ENCODE measurements around the gene TOR1AIP2.

Gene TOR1AIP2

GRCh38 chr1:179910934-179911333 is 33.3 kb upstream of the TOR1AIP2 start (continued):
- no peak for TF ChIP-seq CREB5 (CRISPR knock-in tag; IDR thresholded peaks at IDR 0.05; ENCODE audit: low read depth)
- no peak for TF ChIP-seq RARB (CRISPR knock-in tag; IDR thresholded peaks at IDR 0.05)

GRCh38 chr1:179889589-179889988 is 12.0 kb upstream of the TOR1AIP2 start:
- no peak for ATAC-seq
- no peak for TF ChIP-seq CSDC2 (CRISPR knock-in tag; IDR thresholded peaks at IDR 0.05)
- TF ChIP-seq SNAI2 (CRISPR knock-in tag; IDR thresholded peaks at IDR 0.05) = no peak
- TF ChIP-seq OSR1 (CRISPR knock-in tag; IDR thresholded peaks at IDR 0.05) = no peak
- no peak for TF ChIP-seq PPARA (CRISPR knock-in tag; IDR thresholded peaks at IDR 0.05; ENCODE audit: borderline replicate concordance)
- no peak for TF ChIP-seq GLIS3 (CRISPR knock-in tag; IDR thresholded peaks at IDR 0.05)
- no peak for TF ChIP-seq PATZ1 (CRISPR knock-in tag; IDR thresholded peaks at IDR 0.05; ENCODE audit: borderline replicate concordance)
- no peak for TF ChIP-seq CSRNP3 (CRISPR knock-in tag; IDR thresholded peaks at IDR 0.05)
- no peak for TF ChIP-seq ARNTL (CRISPR knock-in tag; IDR thresholded peaks at IDR 0.05; ENCODE audit: borderline replicate concordance, low read depth)
- TF ChIP-seq ISL1 (CRISPR knock-in tag; IDR thresholded peaks at IDR 0.05) = no peak

- TF ChIP-seq BACH2 (CRISPR knock-in tag; IDR thresholded peaks at IDR 0.05; ENCODE audit: borderline replicate concordance) (no peak), POU6F1 (CRISPR knock-in tag; IDR thresholded peaks at IDR 0.05; ENCODE audit: borderline replicate concordance, low read depth) (no peak), CSRNP3 (CRISPR knock-in tag; IDR thresholded peaks at IDR 0.05) (no peak), SNAI2 (CRISPR knock-in tag; IDR thresholded peaks at IDR 0.05) (no peak), ESRRG (CRISPR knock-in tag; IDR thresholded peaks at IDR 0.05) (no peak), ZNF565 (CRISPR knock-in tag; conservative IDR thresholded peaks at IDR 0.05; ENCODE audit: low read depth) (no peak), PPARA (CRISPR knock-in tag; IDR thresholded peaks at IDR 0.05; ENCODE audit: borderline replicate concordance) (no peak), ZFP30 (CRISPR knock-in tag; IDR thresholded peaks at IDR 0.05) (no peak), TOX (CRISPR knock-in tag; IDR thresholded peaks at IDR 0.05; ENCODE audit: borderline replicate concordance) (no peak), ZC3H10 (CRISPR knock-in tag; IDR thresholded peaks at IDR 0.05) (no peak), PATZ1 (CRISPR knock-in tag; IDR thresholded peaks at IDR 0.05; ENCODE audit: borderline replicate concordance) (no peak), OSR1 (CRISPR knock-in tag; IDR thresholded peaks at IDR 0.05) (no peak), RARB (CRISPR knock-in tag; IDR thresholded peaks at IDR 0.05) (no peak), ISL1 (CRISPR knock-in tag; IDR thresholded peaks at IDR 0.05) (no peak), CREB5 (CRISPR knock-in tag; IDR thresholded peaks at IDR 0.05; ENCODE audit: low read depth) (no peak), ZNF8 (CRISPR knock-in tag; IDR thresholded peaks at IDR 0.05) (no peak), ZFP3 (CRISPR knock-in tag; IDR thresholded peaks at IDR 0.05) (no peak)
- no peak for ATAC-seq
These were observed 10.5 kb upstream of the TOR1AIP2 start for GRCh38 chr1:179888071-179888470.

Data from SK-N-SH treated with all-trans-retinoic acid at 6 μM for 48 hours (cell line).